ENCODE measurements around the gene TRMT5. TPM values are rescaled to one million over a fixed set of nuclear protein-coding genes. Genes with fewer than 3 reads are reported as not detected.

TRMT5 gene, protein sequence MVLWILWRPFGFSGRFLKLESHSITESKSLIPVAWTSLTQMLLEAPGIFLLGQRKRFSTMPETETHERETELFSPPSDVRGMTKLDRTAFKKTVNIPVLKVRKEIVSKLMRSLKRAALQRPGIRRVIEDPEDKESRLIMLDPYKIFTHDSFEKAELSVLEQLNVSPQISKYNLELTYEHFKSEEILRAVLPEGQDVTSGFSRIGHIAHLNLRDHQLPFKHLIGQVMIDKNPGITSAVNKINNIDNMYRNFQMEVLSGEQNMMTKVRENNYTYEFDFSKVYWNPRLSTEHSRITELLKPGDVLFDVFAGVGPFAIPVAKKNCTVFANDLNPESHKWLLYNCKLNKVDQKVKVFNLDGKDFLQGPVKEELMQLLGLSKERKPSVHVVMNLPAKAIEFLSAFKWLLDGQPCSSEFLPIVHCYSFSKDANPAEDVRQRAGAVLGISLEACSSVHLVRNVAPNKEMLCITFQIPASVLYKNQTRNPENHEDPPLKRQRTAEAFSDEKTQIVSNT
- 1 to 10 TPM; 8.2 to 9.3 TPM for total RNA-seq

DNA sequence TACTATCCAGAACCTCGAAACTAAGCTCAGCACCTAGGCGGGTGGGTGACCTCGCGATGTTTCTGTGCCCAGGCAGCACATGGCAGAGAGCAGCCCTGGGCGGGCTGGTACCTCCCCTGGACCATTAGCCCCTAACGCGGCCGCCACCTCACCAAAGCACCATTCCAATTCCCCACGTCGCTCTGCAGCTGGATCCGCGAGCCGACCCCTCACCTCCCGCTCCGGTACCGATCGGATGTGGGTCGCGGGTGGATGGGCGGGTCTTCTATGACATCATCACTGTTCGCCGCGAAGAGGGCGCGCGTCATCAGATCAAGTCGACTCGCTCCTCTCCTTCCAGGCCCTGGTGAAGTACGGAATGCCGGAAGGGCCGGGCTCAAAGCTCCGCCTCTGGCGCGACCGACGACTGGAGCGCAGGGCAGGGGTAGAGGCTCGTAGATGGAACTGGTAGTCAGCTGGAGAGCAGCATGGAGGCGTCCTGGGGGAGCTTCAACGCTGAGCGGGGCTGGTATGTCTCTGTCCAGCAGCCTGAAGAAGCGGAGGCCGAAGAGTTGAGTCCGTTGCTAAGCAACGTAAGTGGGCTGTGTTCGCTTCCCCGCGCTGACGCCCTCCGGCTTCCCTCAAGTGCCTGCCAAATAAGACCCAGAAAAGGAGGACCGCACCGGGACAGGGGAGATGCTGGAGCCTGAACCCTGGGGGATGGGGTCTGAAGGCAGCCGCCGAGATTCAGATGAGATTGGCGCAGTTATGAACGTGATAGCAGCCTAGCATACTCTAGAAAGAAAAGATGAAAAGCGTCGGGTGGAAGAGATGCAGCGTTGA, at the start of gene TRMT5, which contains the start of gene SLC38A6:
Gene TRMT5 (minus strand): TSS at position 269 of the 822 bp plus-strand sequence. CDS start 106 bp downstream, at position 163.
Gene SLC38A6 (plus strand): TSS at position 435 of the 822 bp plus-strand sequence. CDS start 33 bp downstream, at position 468.
- H3K4me1 Mint-ChIP-seq, result peaks cover 14% of the 10 kb centered on the region
- DNase-seq, result peak; percentile 92
- CTCF ChIA-PET, result interaction anchor here (0.5 to 1.1 kb wide), 6 partner anchors 13 to 465 kb away, joined by 3 to 4 read pairs (median 3); no protein-coding TSS in a partner anchor
- H3K36me3 Mint-ChIP-seq (ENCODE audit: low read depth), result peaks cover 14% of the 10 kb centered on the region
- no peaks in the 10 kb centered on the region for H3K9me3 Mint-ChIP-seq
- no peaks in the 10 kb centered on the region for H3K27me3 Mint-ChIP-seq
- no peak within 1 kb of the TSS for H3K27ac Mint-ChIP-seq
- POLR2A ChIA-PET, result no interaction called here
- no peak within 1 kb of the TSS for H3K4me3 Mint-ChIP-seq

DNA sequence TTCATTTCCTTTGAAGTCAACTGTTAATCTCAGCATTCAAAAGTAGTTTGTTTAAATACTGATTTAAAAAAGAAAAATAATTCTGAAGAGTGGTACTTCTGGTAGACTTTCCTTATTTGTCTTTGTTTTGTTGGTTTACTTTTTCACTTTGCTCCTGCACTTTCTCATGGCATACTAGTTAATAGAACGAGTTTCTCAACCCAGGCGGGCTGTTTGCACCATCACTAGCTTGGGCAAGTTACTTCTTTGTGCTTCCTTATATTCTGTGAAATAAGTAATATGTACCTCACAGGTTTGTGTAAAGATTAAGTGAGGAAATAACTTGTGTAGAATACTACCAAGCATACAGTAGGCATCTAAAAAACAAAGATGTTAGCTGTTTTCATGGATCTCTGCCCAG, 45.6 kb upstream of the TRMT5 start:
- no peaks in the 10 kb centered on the region for H3K9me3 Mint-ChIP-seq
- H3K4me1 Mint-ChIP-seq, result no peaks in the 10 kb centered on the region
- no peaks in the 10 kb centered on the region for H3K27me3 Mint-ChIP-seq
- H3K36me3 Mint-ChIP-seq (ENCODE audit: low read depth), result no peaks in the 10 kb centered on the region
- no peak overlapping the region for H3K4me3 Mint-ChIP-seq
- DNase-seq, result no peak
- no peak overlapping the region for H3K27ac Mint-ChIP-seq
- ChIA-PET POLR2A (no interaction called here), CTCF (interaction anchor here (1.0 to 1.5 kb wide), 2 partner anchors 58 to 361 kb away, joined by 3 read pairs; no protein-coding TSS in a partner anchor)

DNA sequence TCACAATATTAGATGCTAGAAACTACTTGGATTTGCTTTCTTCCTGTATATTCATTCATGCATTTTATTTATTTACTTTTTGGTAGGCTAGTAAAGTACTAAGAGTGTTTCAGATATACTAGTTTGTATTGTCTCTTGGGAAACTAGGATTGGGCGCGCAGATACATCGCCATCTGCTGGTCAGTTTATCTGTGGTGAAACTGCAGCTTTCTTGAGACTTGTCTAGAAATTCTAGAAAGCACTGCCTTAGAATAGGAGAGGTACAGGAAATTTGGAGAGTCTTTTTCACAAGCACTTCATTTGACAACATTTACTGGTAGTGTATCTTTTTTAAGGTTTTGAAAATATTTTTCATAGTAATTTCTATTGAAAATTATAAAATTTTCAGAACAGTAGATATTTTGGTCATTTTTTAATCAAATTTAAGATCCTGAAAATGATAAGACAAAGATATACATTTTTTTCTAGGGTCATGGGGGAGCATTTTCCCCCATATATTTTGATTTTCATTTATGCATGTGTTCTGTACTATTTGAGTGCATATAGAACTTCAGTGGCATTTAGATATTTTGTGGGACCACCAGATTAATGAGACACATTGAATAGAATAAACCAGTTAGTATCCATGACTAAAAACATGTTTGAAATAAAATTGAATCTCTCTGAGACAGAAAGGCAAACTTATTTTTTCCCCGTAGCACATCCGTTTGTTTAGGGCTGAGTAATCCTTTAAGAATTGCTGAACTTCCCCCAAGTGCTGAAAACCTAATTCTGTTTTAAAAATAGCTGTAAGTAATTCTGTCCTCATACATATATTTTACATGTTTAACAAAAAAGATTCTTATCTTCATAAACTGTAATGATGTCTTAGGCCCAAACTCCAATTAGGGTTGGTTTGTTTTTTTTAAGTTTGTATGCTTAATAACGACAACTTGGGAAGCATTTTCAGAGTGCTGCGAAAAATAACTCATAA, 44.7 kb upstream of the TRMT5 start:
- ChIA-PET POLR2A (no interaction called here), CTCF (interaction anchor here (1.0 to 1.5 kb wide), 2 partner anchors 232 to 360 kb away, joined by 3 to 4 read pairs; no protein-coding TSS in a partner anchor)
- no peaks in the 10 kb centered on the region for H3K36me3 Mint-ChIP-seq (ENCODE audit: low read depth)
- H3K4me1 Mint-ChIP-seq, result no peaks in the 10 kb centered on the region
- DNase-seq, result peak; percentile 72
- H3K27ac Mint-ChIP-seq, result no peak overlapping the region
- no peak overlapping the region for H3K4me3 Mint-ChIP-seq
- H3K9me3 Mint-ChIP-seq, result no peaks in the 10 kb centered on the region
- no peaks in the 10 kb centered on the region for H3K27me3 Mint-ChIP-seq

DNA sequence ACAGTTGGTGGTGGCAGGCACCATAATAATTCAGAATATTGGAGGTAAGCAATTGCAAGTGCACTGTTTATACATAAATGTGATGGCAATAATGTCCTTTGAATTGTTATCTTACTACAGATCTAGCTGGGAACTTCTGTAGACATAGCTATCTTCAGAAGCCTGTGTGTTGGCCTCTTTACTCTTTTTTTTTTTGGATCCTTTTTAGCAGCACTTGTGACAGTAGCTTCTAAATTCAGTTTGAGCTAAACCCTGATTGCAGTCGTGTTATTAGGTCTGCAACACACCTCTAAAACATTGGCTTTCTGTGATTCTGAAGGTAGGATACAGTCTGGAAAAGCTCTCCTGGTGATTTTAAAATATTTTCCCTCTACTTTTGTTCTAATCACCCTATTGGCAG, 38.7 kb upstream of the TRMT5 start:
- CTCF ChIA-PET, result no interaction called here
- H3K9me3 Mint-ChIP-seq, result peaks cover 3% of the 10 kb centered on the region
- no peak overlapping the region for H3K4me3 Mint-ChIP-seq
- no peaks in the 10 kb centered on the region for H3K4me1 Mint-ChIP-seq
- POLR2A ChIA-PET, result no interaction called here
- no peak for DNase-seq
- no peak overlapping the region for H3K27ac Mint-ChIP-seq
- no peaks in the 10 kb centered on the region for H3K27me3 Mint-ChIP-seq
- H3K36me3 Mint-ChIP-seq (ENCODE audit: low read depth), result no peaks in the 10 kb centered on the region

DNA sequence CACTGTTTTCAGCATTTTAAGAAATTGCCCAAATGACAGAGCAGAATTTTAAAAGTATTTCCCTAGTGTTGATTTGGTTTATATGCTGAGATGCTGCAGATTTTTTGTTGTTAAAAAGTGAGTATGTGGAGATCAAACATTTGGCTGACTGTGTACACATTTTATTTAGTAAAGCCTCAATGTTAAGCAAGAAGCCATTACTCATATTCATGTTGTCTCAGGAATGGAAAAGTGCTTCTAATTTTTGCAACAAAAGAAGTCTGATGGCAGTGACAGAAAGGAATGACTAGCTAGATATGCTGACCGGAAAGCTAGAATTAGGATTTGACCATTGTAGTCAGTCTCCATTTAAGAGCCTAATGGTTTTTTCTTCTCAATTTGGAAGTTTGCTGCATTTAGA, 22.7 kb upstream of the TRMT5 start:
- POLR2A ChIA-PET, result interaction anchor here (0.6 kb wide), 1 partner anchor 58 kb away, joined by 3 read pairs; no protein-coding TSS in a partner anchor
- Mint-ChIP-seq H3K27me3 (no peaks in the 10 kb centered on the region), H3K4me3 (no peak overlapping the region), H3K4me1 (no peaks in the 10 kb centered on the region), H3K36me3 (ENCODE audit: low read depth) (no peaks in the 10 kb centered on the region), H3K9me3 (no peaks in the 10 kb centered on the region), H3K27ac (no peak overlapping the region)
- no peak for DNase-seq
- CTCF ChIA-PET, result no interaction called here

DNA sequence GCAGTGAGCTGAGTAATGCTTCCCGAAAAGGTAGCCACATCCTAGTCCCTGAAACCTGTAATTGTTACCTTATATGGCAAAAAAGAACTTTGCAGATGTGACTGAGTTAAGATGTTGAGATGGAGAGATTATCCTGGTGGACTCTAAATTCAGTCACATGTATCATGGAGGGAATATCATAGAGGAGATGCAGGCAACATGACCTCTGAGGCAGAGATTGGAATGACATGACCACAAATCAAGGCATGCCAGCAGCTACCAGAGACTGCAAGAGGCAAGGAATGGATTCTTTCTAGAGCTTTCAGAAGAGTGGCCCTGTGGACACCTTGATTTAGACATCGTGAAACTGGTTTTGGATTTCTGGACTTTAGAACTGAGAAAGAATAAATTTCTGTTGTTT, 18.7 kb upstream of the TRMT5 start:
- Mint-ChIP-seq H3K4me1 (no peaks in the 10 kb centered on the region), H3K9me3 (no peaks in the 10 kb centered on the region), H3K27ac (no peak overlapping the region), H3K4me3 (no peak overlapping the region), H3K27me3 (no peaks in the 10 kb centered on the region), H3K36me3 (ENCODE audit: low read depth) (no peaks in the 10 kb centered on the region)
- ChIA-PET CTCF (no interaction called here), POLR2A (no interaction called here)
- no peak for DNase-seq

DNA sequence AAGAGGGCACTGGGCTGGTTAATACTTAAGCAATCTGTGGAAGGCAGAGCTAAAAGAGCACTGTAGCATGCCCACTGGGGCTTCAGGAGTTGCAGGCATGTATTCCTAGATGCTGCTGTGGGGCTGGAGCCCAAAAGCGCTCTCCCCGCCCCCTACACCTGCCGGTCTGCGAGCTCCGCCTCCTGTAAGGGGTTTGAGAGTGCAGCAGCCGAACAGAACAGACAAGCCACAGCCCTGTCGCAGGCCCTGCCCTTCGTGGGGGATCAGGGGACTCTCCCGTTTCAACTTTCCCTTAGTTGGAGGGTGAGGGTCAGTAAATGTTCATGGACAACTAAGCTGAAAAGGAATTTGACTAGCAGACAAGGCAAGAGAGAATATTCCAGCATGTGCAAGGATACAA, 17.7 kb upstream of the TRMT5 start:
- Mint-ChIP-seq H3K9me3 (no peaks in the 10 kb centered on the region), H3K27ac (no peak overlapping the region)
- CTCF ChIA-PET, result interaction anchor here (0.9 kb wide), 1 partner anchor 184 kb away, joined by 4 read pairs; no protein-coding TSS in a partner anchor

DNA sequence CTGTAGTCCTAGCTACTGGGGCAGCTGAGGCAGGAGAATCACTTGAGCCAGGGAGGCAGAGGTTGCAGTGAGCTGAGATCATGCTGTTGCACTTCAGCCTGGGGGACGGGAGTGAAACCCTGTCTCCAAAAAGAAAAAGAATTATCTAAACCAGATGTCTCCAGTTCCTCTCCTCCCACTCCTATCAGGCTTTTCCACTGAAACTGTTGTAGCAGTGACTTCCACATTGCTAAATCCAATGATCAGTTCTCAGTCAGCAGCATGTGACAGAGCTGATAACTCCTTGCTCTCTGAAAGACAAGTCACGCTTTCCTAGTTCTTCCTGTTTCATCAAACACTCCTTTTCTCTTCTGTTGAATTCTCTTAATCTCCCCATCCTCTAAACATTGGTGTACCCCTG, 8.7 kb upstream of the TRMT5 start:
- POLR2A ChIA-PET, result no interaction called here
- CTCF ChIA-PET, result no interaction called here
- no peak overlapping the region for H3K27ac Mint-ChIP-seq
- DNase-seq, result no peak
- no peaks in the 10 kb centered on the region for H3K27me3 Mint-ChIP-seq
- no peaks in the 10 kb centered on the region for H3K4me1 Mint-ChIP-seq
- H3K9me3 Mint-ChIP-seq, result no peaks in the 10 kb centered on the region
- H3K36me3 Mint-ChIP-seq (ENCODE audit: low read depth), result peaks cover 9% of the 10 kb centered on the region
- H3K4me3 Mint-ChIP-seq, result no peak overlapping the region

More for the DNA sequence above, 17.7 kb upstream of the TRMT5 start:
- Mint-ChIP-seq H3K4me3 (no peak overlapping the region), H3K27me3 (no peaks in the 10 kb centered on the region), H3K36me3 (ENCODE audit: low read depth) (no peaks in the 10 kb centered on the region), H3K4me1 (no peaks in the 10 kb centered on the region)
- POLR2A ChIA-PET, result no interaction called here
- DNase-seq, result no peak

DNA sequence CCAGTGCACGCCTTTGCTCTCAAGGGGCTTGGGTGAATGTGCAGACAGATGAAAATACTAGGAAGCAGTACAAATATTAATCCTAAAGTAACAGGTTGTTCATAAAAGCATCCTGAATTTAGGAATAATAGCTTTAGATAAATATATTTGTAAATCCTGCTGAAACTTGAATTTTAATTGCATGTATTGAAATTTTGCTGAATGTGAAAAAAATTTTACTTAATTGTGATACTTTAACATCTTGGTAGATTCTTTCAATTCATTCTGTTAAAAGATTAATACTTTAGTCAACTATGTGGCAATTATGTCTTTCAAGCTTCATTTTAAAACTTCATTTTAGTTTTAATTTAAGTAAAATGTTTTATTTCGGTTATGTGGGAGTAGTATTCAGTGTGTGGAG, 5.6 kb upstream of the TRMT5 start:
- Mint-ChIP-seq H3K9me3 (no peaks in the 10 kb centered on the region), H3K27ac (no peak overlapping the region), H3K4me1 (no peaks in the 10 kb centered on the region), H3K27me3 (no peaks in the 10 kb centered on the region), H3K4me3 (no peak overlapping the region), H3K36me3 (ENCODE audit: low read depth) (peaks cover 9% of the 10 kb centered on the region)
- ChIA-PET POLR2A (no interaction called here), CTCF (no interaction called here)
- no peak for DNase-seq

DNA sequence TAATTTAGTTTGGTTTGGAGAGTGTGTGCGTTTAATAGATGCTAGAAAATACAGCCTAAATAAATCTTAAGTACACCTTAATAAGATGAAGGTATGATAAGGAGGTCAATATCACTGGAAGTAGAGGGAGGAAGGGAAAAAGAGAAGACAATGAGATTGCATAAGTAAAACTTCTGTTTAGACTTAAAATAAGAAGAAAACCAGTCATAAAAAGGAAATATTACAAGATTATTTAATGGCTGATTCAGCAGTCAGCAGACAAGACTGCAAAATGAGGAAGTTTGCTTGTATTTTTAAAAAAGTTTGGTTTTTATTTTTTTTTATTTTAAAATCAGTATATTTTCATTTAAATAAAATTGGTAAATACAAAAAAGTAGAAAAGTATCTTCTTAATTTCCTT, 3.3 kb upstream of the TRMT5 start:
- ChIA-PET POLR2A (no interaction called here), CTCF (no interaction called here)
- Mint-ChIP-seq H3K27me3 (no peaks in the 10 kb centered on the region), H3K9me3 (no peaks in the 10 kb centered on the region), H3K4me1 (peaks cover 5% of the 10 kb centered on the region), H3K36me3 (ENCODE audit: low read depth) (peaks cover 9% of the 10 kb centered on the region), H3K27ac (no peak overlapping the region), H3K4me3 (no peak overlapping the region)
- no peak for DNase-seq

DNA sequence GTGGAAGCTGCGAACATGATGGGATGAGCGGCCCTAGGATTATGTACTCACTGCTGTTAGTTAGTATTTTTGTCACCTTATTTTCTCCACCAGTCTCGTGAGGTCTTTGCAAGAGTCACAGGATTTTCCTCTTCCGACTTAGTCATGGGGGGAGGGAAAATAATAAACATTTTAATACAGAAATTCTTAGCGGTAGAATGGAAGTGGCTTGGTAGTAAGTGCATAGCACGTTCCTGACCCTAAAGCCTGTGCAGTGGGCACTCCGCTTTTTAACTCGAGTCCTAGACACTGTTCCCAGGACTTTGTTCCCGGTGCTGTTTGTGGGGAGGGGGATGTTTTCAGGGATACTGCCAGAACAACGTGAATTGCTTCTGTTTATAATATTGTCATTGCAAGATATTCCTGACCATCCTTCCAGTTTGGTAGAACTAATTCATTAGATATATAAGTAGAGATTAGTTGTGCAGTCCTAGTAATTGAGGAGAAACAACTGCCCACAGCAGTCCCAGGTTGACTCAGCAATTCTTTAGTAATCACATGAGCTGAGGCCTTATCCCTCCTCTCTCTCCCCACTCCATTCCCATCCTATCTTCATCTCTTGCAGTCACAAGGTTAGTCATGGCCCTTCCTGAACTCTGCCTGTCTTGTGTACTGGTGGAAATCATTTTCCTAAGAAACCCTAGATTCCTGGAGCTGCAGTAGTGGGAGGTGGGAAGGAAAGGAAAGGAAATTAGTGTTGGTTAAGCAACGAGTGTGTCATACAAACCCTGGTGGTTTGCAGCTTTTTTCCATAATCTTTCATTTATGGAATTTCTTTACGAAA, 965 bp upstream of the TRMT5 start:
- Mint-ChIP-seq H3K27me3 (no peaks in the 10 kb centered on the region), H3K4me3 (no peak overlapping the region), H3K4me1 (peaks cover 14% of the 10 kb centered on the region), H3K27ac (no peak overlapping the region), H3K9me3 (no peaks in the 10 kb centered on the region), H3K36me3 (ENCODE audit: low read depth) (peaks cover 14% of the 10 kb centered on the region)
- no peak for DNase-seq
- ChIA-PET CTCF (interaction anchor here (0.6 to 1.0 kb wide), 2 partner anchors 11 to 12 kb away, joined by 3 to 4 read pairs; no protein-coding TSS in a partner anchor), POLR2A (no interaction called here)

Measured in activated CD4-positive, alpha-beta T cell treated with anti-CD3 and anti-CD28 coated beads, Interleukin-2, amount 10 ng/mL, durations not matched to agents 7 days and 5 days (primary cell).